Fibroblast of mammary gland (primary cell): ENCODE data around the gene NEDD4L.

Source experiments
- DNase-seq: peaks from one replicate; pipeline ENCODE4 v3.0.0-alpha.2; 2010; ENCODE audit warnings: low read depth
- H3K4me3 ChIP-seq: 2 replicates; pipeline ENCODE4 v1.5.1; 2011; ENCODE audit warnings: low read depth, mild to moderate bottlenecking, low read length, moderate library complexity; ENCODE audit not compliant: control insufficient read depth
- CTCF ChIP-seq: conservative IDR thresholded peaks from 2 replicates; pipeline ENCODE4 v1.5.1; 2011; ENCODE audit warnings: low read depth, low read length, inconsistent platforms; ENCODE audit not compliant: control insufficient read depth, insufficient read depth

Gene NEDD4L

DNA sequence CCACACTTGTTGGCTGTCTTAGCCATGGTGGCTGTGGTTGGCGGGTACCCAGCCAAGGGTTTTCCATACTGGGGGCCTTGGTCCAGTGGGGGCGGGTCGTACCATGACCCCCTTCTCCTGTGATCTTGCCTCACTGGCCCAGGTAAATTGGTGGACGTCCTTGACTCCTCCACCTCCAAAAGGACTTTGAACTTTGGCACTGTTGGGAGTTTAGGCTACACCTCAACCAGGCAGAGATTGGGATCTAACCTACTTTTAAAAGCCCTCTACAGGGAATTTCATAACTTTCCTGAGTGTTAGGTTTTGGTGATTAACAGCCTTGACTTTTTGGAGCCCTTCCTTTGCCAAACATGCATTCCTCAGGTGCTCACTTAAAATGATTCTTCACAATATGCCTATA lies 106.7 kb downstream of the NEDD4L start:
- DNase-seq = no peak
- TF ChIP-seq CTCF = no peak
- H3K4me3 ChIP-seq = no peak overlapping the region

DNA sequence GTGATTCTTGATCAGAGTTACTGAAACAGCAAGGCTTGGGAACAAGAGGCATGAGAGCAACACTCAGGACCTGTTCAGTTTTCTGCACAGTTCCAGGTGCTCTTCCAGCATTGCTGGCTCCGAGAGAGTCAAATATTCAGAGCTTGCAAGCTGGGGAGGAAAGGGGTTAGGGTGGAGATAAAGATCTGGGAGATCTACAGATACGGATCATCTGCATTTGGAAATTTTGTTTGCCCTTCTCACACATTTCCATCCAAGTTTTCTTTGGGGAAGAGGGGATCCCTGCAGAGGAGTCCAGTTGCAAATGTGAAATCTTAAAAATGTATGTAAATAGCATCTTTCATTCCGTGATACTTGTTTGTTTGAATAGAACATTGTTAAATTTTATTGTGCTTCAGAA lies 108.2 kb downstream of the NEDD4L start:
- no peak for DNase-seq
- no peak for TF ChIP-seq CTCF
- H3K4me3 ChIP-seq = no peak overlapping the region

GRCh38 chr18:58152891-58153290 lies 108.9 kb downstream of the NEDD4L start:
- TF ChIP-seq CTCF = no peak
- H3K4me3 ChIP-seq = no peak overlapping the region
- no peak for DNase-seq

- H3K4me3 ChIP-seq = no peak overlapping the region
- no peak for DNase-seq
- TF ChIP-seq CTCF = no peak
These were observed 112.5 kb downstream of the NEDD4L start for GRCh38 chr18:58156516-58156915.

GRCh38 chr18:58157237-58157636 lies 113.2 kb downstream of the NEDD4L start:
- DNase-seq = no peak

GRCh38 chr18:58158008-58158407 lies 114.0 kb downstream of the NEDD4L start:
- DNase-seq = no peak

More at GRCh38 chr18:58157237-58157636, 113.2 kb downstream of the NEDD4L start:
- no peak for TF ChIP-seq CTCF
- no peak overlapping the region for H3K4me3 ChIP-seq

More at GRCh38 chr18:58158008-58158407, 114.0 kb downstream of the NEDD4L start:
- no peak for TF ChIP-seq CTCF
- no peak overlapping the region for H3K4me3 ChIP-seq
